ENCODE data around the gene S100PBP. TPM values are rescaled to one million over a fixed set of nuclear protein-coding genes. Genes with fewer than 3 reads are reported as not detected.

The S100PBP gene
- polyA plus RNA-seq (ENCODE audit: insufficient read length): 23.7 TPM

- peak; percentile 99 for DNase-seq
Measured at GRCh38 chr1:32817159-32817814, at the start of gene S100PBP, which contains the start of gene YARS1. Gene S100PBP, plus strand, starts transcription at chr1:32817653. Its CDS starts 8,447 bp downstream, at chr1:32826100. Gene YARS1, minus strand, starts transcription at chr1:32817358. Its CDS starts 114 bp downstream, at chr1:32817244.

GRCh38 chr1:32768110-32768850, 49.2 kb upstream of the S100PBP start:
- DNase-seq: no peak

- DNase-seq: no peak
Measured at GRCh38 chr1:32769524-32770220, 47.8 kb upstream of the S100PBP start.

GRCh38 chr1:32770221-32770731, 47.2 kb upstream of the S100PBP start:
- no peak for DNase-seq

DNA sequence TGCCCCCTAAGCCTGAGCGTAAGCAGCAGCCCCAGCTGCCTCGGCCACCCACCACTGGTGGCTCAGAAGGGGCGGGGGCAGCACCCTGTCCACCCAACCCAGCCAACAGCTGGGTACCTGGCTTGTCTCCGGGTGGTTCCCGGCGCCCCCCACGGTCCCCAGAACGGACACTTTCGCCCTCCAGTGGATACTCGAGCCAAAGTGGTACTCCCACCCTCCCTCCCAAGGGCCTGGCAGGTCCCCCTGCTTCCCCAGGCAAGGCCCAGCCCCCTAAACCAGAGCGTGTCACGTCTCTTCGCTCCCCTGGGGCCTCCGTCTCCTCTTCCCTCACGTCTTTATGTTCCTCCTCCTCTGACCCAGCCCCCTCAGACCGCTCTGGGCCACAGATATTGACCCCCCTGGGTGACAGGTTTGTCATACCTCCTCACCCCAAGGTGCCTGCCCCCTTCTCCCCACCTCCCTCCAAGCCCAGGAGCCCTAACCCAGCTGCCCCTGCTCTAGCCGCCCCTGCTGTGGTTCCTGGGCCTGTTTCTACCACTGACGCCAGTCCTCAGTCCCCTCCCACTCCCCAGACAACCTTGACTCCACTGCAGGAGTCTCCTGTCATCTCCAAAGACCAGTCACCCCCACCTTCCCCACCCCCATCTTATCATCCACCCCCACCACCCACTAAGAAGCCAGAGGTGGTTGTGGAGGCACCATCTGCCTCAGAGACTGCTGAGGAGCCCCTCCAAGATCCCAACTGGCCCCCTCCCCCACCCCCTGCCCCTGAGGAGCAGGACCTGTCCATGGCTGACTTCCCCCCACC, 46.5 kb upstream of the S100PBP start:
- DNase-seq: no peak

DNA sequence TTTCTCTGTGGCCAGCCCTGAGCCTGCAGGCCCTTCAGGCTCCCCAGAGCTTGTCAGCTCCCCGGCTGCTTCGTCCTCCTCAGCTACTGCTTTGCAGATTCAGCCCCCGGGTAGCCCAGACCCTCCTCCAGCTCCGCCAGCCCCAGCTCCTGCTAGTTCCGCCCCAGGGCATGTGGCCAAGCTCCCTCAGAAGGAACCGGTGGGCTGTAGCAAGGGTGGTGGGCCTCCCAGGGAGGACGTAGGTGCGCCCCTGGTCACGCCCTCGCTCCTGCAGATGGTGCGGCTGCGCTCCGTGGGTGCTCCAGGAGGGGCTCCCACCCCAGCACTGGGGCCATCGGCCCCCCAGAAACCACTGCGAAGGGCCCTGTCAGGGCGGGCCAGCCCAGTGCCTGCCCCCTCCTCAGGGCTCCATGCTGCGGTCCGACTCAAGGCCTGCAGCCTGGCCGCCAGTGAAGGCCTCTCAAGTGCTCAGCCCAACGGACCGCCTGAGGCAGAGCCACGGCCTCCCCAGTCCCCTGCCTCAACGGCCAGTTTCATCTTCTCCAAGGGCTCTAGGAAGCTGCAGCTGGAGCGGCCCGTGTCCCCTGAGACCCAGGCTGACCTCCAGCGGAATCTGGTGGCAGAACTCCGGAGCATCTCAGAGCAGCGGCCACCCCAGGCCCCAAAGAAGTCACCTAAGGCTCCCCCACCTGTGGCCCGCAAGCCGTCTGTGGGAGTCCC, 45.7 kb upstream of the S100PBP start:
- DNase-seq: no peak

DNA sequence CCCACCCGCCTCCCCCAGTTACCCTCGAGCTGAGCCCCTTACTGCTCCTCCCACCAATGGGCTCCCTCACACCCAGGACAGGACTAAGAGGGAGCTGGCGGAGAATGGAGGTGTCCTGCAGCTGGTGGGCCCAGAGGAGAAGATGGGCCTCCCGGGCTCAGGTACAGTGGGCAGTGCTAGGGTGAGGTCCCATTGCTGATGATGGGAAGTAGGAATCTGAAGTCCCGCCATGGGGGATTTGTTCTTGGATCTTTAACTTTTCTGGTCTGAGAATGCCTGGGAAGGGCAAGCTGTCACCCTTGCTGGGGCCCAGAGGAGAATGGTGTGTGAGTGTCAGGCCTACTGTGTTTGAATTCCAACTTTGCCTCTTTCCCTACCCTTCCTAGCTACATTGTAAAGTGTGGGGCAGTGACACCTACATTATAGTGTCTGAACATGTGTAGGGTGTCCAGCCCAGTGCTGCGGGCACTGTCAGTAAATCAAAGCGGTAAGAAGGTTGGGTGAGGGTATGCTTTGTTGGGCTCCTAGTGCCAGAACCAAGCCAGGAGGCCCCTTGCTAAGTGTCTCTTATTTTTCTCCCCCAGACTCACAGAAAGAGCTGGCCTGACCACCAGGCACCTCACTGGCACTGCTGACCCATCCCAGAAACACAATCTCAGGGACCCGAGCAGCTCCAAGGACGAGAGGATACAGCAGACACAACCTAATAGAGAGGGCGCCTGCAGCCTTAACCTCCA, 45.0 kb upstream of the S100PBP start:
- DNase-seq: no peak

- peak; percentile 64 for DNase-seq
Measured at GRCh38 chr1:32773018-32773763, 44.3 kb upstream of the S100PBP start.

- no peak for DNase-seq
Measured at GRCh38 chr1:32773764-32774463, 43.5 kb upstream of the S100PBP start.

DNA sequence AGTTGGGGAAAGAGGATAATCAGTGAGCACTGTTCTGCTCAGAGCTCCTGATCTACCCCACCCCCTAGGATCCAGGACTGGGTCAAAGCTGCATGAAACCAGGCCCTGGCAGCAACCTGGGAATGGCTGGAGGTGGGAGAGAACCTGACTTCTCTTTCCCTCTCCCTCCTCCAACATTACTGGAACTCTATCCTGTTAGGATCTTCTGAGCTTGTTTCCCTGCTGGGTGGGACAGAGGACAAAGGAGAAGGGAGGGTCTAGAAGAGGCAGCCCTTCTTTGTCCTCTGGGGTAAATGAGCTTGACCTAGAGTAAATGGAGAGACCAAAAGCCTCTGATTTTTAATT, 43.0 kb upstream of the S100PBP start:
- DNase-seq: no peak

DNA sequence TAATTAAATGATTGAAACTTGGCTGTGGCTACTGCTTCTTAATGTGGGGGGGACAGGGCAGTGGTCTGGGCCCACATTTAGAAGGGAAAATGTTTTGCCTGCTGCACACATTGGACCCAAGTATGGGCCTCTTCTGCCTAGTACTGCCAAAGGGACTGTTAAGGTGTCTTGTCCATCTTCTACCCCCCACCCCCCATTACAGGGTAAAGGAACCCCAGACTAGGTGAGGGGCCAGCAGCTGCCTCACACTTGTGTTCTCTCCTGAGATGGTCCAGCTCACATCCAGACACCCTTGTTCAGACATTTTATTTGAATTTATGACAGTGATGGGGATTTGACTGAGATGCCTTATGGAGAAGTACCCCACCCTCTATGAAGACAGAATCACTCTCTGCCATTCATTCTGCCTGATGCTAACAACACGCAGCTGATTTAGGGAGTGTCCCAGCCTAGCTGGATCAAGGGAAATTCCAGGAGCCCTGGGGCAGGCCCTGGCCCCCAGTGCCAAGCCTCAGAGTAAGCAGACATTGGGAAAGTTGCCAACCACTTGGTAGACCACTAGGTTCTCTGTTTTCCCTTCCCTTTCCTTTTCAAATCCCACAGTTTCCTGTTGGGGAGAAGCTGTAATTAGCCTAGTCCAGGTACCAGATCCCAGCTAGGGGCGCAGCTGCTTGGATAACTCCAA, 42.4 kb upstream of the S100PBP start:
- DNase-seq: no peak

DNA sequence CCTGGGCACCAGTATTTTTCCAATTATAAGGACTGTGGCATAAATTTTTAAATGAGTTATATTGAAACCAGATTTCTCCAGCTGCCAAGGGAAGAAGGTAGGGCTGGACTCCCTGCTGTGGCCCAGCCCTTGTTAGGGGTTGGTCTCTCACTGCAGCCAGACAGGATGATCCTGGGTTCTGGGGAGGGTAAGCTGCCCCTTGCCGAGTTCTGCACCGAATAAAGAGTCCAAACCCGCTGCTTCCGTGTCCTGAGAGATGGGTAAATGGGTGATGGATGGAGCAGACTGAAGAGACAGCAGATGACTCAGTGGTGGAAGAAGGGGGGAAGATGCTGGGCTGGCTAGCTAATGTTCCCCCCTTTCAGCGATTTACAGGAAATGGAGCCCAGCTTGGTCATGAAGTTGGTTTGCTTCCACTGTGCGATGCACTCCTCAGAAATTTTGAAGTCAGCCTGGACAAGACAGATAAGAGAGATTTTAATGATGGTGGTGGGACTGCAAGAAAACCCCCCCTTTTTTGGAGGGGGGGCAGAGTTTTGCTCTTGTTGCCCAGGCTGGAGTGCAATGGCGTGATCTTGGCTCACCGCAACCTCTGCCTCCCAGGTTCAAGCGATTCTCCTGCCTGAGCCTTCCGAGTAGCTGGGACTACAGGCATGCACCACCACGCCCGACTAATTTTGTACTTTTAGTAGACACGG, 41.7 kb upstream of the S100PBP start:
- DNase-seq: no peak

- DNase-seq: no peak
Measured at GRCh38 chr1:32779242-32779641, 38.2 kb upstream of the S100PBP start.

DNA sequence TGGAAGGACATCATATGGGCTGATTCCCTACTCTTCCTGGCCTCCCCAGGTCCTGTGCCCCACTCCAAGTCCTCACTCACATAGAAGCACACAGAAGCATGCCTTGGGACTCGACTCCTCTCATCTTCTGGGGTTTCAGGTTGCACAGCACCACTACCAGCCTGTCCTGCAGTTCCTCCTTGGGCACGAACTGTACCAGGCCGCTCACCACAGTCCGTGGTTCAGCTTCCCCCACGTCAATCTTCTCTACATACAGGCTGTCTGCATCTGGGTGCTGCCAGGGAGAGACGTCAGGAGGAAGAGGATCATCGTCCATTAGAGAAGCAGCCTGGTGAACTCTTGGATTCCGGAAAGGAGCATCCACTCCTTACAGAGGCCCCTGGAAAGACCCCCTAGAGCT, 37.4 kb upstream of the S100PBP start:
- no peak for DNase-seq

- DNase-seq: no peak
Measured at GRCh38 chr1:32780628-32781234, 36.7 kb upstream of the S100PBP start.

DNA sequence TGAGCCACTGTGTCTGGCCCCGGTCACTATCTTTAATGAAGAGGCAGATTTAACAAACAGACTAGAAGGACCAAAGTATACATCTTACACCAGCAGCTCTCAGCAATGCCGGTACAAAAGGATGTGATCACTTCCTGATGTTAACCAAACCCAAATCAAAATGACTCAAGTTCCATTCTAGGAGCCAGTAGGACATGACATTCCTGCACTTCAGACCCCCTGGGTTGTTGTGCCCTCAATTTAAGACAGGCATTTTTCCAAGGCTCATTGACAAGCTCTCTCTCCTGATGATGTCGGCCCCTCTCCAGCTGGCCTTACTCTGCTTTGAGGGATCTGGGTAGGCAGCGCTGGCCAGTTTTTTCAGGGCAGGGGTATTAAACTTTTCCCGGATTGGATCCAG, 35.4 kb upstream of the S100PBP start:
- DNase-seq: no peak

GRCh38 chr1:32783851-32784250, 33.6 kb upstream of the S100PBP start:
- DNase-seq: no peak

GRCh38 chr1:32784817-32785216, 32.6 kb upstream of the S100PBP start:
- DNase-seq: no peak

All from hindlimb muscle (tissue), 1 donor.